CD4-positive, alpha-beta T cell (primary cell): ENCODE results near the gene TPSG1. TPM values are rescaled to one million over a fixed set of nuclear protein-coding genes. Genes with fewer than 3 reads are reported as not detected.
"Not testable (repeated sequence)": the region's sequence is repeated elsewhere in the genome, so short reads cannot be mapped to it uniquely, and the experiment has no call there.

ENCODE experiments used
- ATAC-seq: fragments of 200-7000 bp; cut with Tn5 transposase; one replicate; pipeline ENCODE4 v1.10.0; 2022; ENCODE audit warnings: mild to moderate bottlenecking; ENCODE audit not compliant: poor library complexity
- CTCF ChIA-PET: fragments of 350-600 bp; sonication (Branson Sonifier 250); formaldehyde crosslinking; loops from one replicate; lab custom pipeline; 2021; ENCODE audit warnings: antibody characterized with exemption, inconsistent platforms; lab: Charles Lee
- POLR2A ChIA-PET: fragments of 350-600 bp; sonication (Branson Sonifier 250); formaldehyde crosslinking; loops from one replicate; lab custom pipeline; 2021; ENCODE audit warnings: antibody characterized with exemption, inconsistent platforms; lab: Charles Lee
- DNase-seq, 14 experiments: peaks; one replicate each; pipeline ENCODE4 v3.0.0-alpha.2; 2013 to 2020; ENCODE audit warnings: mixed read lengths in 2 of 14
- H3K27ac ChIP-seq, 2 donors: one replicate each; pipeline versions ENCODE4 v1.5.1 to v1.7.0; 2013; ENCODE audit warnings: low read length in 2 of 2, low read depth in 1 of 2, mild to moderate bottlenecking in 1 of 2
- H3K27me3 ChIP-seq, 2 experiments: 1 replicate in 1 of 2; 2 replicates in 1 of 2; pipeline versions ENCODE4 v1.6.1 to v1.7.0; 2013; ENCODE audit warnings: low read length in 2 of 2, control low read depth in 1 of 2, mild to moderate bottlenecking in 1 of 2, moderate library complexity in 1 of 2; ENCODE audit not compliant: insufficient read depth in 2 of 2, control insufficient read depth in 1 of 2
- H3K36me3 ChIP-seq: one replicate; pipeline ENCODE4 v1.6.1; 2013; ENCODE audit warnings: low read length, control low read depth; ENCODE audit not compliant: insufficient read depth
- H3K4me1 ChIP-seq: one replicate; pipeline ENCODE4 v1.6.1; 2013; ENCODE audit warnings: low read length, control low read depth; ENCODE audit not compliant: insufficient read depth
- H3K4me3 ChIP-seq: one replicate; pipeline ENCODE4 v1.5.1; 2013; ENCODE audit warnings: mild to moderate bottlenecking, low read length, moderate library complexity
- H3K9me3 ChIP-seq, 2 experiments: 1 replicate in 1 of 2; 2 replicates in 1 of 2; pipeline versions ENCODE4 v1.6.1 to v1.7.0; 2013; ENCODE audit warnings: low read length in 2 of 2, mild to moderate bottlenecking in 2 of 2, control low read depth in 1 of 2, moderate library complexity in 1 of 2; ENCODE audit not compliant: control insufficient read depth in 1 of 2, insufficient read depth in 1 of 2
- H3K27ac Mint-ChIP-seq: one replicate; pipeline ENCODE4 v1.8.0; 2020; ENCODE audit warnings: mixed read lengths
- H3K27me3 Mint-ChIP-seq: one replicate; pipeline ENCODE4 v1.8.0; 2021; ENCODE audit warnings: mixed read lengths
- H3K36me3 Mint-ChIP-seq: one replicate; pipeline ENCODE4 v1.8.0; 2021; ENCODE audit warnings: low read depth, mixed read lengths
- H3K4me1 Mint-ChIP-seq: one replicate; pipeline ENCODE4 v1.8.0; 2021; ENCODE audit warnings: low read depth, mixed read lengths
- H3K4me3 Mint-ChIP-seq: one replicate; pipeline ENCODE4 v1.8.0; 2020; ENCODE audit warnings: mild to moderate bottlenecking, mixed read lengths
- H3K9me3 Mint-ChIP-seq: one replicate; pipeline ENCODE4 v1.8.0; 2020; ENCODE audit warnings: mixed read lengths
- intact Hi-C, 2 experiments: fragments of 100-400 bp; cut with DNase I in 1 of 2; cut with micrococcal nuclease in 1 of 2; formaldehyde crosslinking; loops; one replicate each; pipeline versions ENCODE4 v1.15.1 to v1.9.0; 2023 to 2025; cut with DNase I, micrococcal nuclease
- total RNA-seq, 174 experiments: library from RNA in 2 of 174; stranded (reverse) in 2 of 174; gene quantifications; one replicate each; pipeline ENCODE4 v1.2.3 and lab custom pipeline; 2021 to 2026
- TF ChIP-seq, protein P1 (sequence below): fragments of 200-600 bp; IDR thresholded peaks from one replicate; pipeline ENCODE4 v1.8.0; 2022; ENCODE audit warnings: antibody characterized with exemption, mild to moderate bottlenecking

TPSG1 gene
- total RNA-seq, 2 experiments from 2014 or later = not detected

DNA sequence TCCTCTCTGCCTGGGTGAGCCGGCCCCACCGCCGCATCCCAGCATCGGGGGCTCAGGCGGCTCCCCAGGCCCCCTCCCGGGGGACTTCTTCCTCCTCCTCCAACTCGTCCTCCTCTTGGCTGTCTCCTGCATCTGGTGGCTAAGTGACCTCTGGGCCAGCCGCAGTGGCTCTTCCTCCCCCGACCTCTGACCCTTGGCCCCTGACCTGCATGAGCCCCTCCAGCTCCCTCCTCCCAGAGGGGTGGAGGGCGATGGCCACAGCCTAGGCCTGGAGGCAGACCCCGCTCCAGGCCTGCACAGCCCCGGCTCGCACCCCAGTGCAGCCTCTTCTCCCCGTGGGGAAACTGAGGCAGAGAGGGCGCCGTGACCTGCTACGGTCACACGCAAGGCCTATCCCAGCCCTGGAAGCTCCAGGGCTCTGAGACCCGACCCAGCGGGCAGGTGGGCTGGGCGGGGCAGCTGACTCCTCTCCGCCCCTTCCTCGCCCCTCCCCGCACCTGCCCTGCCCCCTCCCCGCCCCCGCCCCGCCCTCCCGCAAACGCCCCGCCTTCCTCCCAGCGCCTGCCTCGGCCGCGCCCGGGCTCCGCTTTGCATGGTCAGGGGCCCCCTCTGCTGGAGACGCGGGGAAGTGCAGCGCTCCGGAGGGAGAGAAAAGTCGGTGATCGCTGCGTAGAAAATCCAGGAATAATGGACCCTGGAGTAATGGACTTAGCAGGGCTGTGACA lies 24.1 kb upstream of the TPSG1 start:
- intact Hi-C loops, H3K27ac Mint-ChIP-seq, H3K4me1 ChIP-seq, POLR2A ChIA-PET, H3K27me3 ChIP-seq, H3K4me3 Mint-ChIP-seq, H3K27ac ChIP-seq, H3K9me3 ChIP-seq, DNase-seq, CTCF ChIA-PET, H3K4me1 Mint-ChIP-seq, H3K36me3 ChIP-seq, H3K4me3 ChIP-seq, H3K9me3 Mint-ChIP-seq, H3K36me3 Mint-ChIP-seq: not testable (repeated sequence)
- peaks cover 32% of the 10 kb centered on the region for H3K27me3 Mint-ChIP-seq
- peak; percentile 96 for ATAC-seq

DNA sequence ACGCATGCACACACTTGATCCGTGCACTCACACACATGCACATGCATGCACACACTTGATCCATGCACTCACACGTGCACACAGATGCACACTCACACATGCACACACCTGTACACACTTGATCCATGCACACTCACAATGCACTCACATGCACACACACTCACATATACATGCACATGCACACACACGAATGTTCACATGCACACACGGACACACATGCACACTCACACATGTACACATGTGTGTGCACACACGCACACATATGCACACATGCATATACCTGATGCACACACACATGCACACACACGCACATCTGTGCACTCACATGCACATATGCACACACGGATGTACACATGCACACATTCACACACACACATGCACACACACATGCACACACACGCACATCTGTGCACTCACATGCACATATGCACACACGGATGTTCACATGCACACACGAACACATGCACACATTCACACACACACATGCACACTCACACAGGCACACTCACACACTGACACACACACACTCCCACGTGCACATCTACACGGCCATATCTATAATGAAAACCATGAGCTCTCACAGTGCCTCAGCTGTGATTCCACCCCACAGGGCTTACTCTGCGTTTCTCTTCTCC lies 23.0 kb upstream of the TPSG1 start:
- CTCF ChIA-PET, H3K9me3 ChIP-seq, H3K9me3 Mint-ChIP-seq, H3K36me3 ChIP-seq, H3K27ac Mint-ChIP-seq, H3K4me3 ChIP-seq, H3K4me3 Mint-ChIP-seq, H3K4me1 Mint-ChIP-seq, ATAC-seq, H3K27me3 ChIP-seq, H3K36me3 Mint-ChIP-seq, H3K27ac ChIP-seq, H3K4me1 ChIP-seq, POLR2A ChIA-PET: not testable (repeated sequence)
- H3K27me3 Mint-ChIP-seq = peaks cover 32% of the 10 kb centered on the region
- DNase-seq = peak in 1 of 14 experiments; percentile 14
- intact Hi-C loops = loop anchor here in 1 of 2 experiments (2.0 kb wide), 1 partner anchor 21 kb away; no protein-coding TSS in a partner anchor

DNA sequence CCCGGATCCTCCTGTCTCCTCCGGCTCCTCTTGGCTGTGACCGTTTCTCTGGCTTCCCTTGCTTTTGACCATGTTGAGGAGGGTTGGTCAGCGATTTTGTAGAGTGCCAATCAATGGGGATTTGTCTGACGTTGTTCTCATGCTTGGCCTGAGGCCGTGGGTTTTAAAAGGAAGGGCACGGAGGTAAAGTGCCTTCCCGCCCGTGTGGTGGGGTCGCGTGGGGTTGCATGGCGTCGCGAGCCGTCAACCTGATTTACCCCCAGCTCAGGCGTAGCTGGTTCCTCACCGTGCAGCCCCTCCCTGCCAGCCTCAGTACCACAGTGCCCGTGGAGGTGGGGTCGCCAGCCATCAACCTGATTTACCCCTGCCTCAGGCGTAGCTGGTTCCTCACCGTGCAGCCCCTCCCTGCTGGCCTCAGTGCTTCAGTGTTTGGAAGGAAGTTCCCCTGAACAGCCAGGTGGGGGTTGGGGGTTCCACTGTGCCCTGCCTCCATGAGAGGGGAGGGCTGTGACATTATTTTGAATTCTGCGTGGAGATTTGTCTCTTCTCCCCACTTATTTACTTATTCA lies 20.5 kb upstream of the TPSG1 start:
- TF ChIP-seq, protein P1, sequence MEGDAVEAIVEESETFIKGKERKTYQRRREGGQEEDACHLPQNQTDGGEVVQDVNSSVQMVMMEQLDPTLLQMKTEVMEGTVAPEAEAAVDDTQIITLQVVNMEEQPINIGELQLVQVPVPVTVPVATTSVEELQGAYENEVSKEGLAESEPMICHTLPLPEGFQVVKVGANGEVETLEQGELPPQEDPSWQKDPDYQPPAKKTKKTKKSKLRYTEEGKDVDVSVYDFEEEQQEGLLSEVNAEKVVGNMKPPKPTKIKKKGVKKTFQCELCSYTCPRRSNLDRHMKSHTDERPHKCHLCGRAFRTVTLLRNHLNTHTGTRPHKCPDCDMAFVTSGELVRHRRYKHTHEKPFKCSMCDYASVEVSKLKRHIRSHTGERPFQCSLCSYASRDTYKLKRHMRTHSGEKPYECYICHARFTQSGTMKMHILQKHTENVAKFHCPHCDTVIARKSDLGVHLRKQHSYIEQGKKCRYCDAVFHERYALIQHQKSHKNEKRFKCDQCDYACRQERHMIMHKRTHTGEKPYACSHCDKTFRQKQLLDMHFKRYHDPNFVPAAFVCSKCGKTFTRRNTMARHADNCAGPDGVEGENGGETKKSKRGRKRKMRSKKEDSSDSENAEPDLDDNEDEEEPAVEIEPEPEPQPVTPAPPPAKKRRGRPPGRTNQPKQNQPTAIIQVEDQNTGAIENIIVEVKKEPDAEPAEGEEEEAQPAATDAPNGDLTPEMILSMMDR = no peak
- no peak overlapping the region for H3K27ac ChIP-seq
- H3K4me1 Mint-ChIP-seq = peaks cover 7% of the 10 kb centered on the region
- H3K36me3 Mint-ChIP-seq = no peaks in the 10 kb centered on the region
- H3K9me3 Mint-ChIP-seq = no peaks in the 10 kb centered on the region
- no peak overlapping the region for H3K27ac Mint-ChIP-seq
- DNase-seq (peak in 1 of 14 experiments; percentile 2), ATAC-seq (no peak)
- intact Hi-C loops = loop anchor here in 1 of 2 experiments (2.0 kb wide), 1 partner anchor 19 kb away; no protein-coding TSS in a partner anchor
- H3K4me1 ChIP-seq = peaks cover 4% of the 10 kb centered on the region
- H3K9me3 ChIP-seq = no peaks in the 10 kb centered on the region
- ChIA-PET POLR2A (no interaction called here), CTCF (no interaction called here)
- peaks cover 0 to 3% of the 10 kb centered on the region in 2 experiments for H3K27me3 ChIP-seq
- no peaks in the 10 kb centered on the region for H3K36me3 ChIP-seq
- peaks cover 32% of the 10 kb centered on the region for H3K27me3 Mint-ChIP-seq
- no peak overlapping the region for H3K4me3 Mint-ChIP-seq
- H3K4me3 ChIP-seq = no peak overlapping the region

GRCh38 chr16:1244881-1245280 lies 19.8 kb upstream of the TPSG1 start:
- ChIA-PET POLR2A (no interaction called here), CTCF (no interaction called here)
- Mint-ChIP-seq H3K9me3 (no peaks in the 10 kb centered on the region), H3K36me3 (no peaks in the 10 kb centered on the region), H3K27me3 (peaks cover 32% of the 10 kb centered on the region), H3K4me1 (peaks cover 7% of the 10 kb centered on the region), H3K27ac (no peak overlapping the region), H3K4me3 (no peak overlapping the region)
- TF ChIP-seq, protein P1 = no peak
- Histone ChIP-seq H3K4me1 (peaks cover 4% of the 10 kb centered on the region), H3K36me3 (no peaks in the 10 kb centered on the region), H3K9me3 (no peaks in the 10 kb centered on the region), H3K27ac (no peak overlapping the region), H3K4me3 (no peak overlapping the region), H3K27me3 (peaks cover 0 to 3% of the 10 kb centered on the region in 2 experiments)
- DNase-seq (peak in 5 of 14 experiments; percentile 4 to 44 (median 23)), ATAC-seq (no peak)
- intact Hi-C loops = no loop called here

DNA sequence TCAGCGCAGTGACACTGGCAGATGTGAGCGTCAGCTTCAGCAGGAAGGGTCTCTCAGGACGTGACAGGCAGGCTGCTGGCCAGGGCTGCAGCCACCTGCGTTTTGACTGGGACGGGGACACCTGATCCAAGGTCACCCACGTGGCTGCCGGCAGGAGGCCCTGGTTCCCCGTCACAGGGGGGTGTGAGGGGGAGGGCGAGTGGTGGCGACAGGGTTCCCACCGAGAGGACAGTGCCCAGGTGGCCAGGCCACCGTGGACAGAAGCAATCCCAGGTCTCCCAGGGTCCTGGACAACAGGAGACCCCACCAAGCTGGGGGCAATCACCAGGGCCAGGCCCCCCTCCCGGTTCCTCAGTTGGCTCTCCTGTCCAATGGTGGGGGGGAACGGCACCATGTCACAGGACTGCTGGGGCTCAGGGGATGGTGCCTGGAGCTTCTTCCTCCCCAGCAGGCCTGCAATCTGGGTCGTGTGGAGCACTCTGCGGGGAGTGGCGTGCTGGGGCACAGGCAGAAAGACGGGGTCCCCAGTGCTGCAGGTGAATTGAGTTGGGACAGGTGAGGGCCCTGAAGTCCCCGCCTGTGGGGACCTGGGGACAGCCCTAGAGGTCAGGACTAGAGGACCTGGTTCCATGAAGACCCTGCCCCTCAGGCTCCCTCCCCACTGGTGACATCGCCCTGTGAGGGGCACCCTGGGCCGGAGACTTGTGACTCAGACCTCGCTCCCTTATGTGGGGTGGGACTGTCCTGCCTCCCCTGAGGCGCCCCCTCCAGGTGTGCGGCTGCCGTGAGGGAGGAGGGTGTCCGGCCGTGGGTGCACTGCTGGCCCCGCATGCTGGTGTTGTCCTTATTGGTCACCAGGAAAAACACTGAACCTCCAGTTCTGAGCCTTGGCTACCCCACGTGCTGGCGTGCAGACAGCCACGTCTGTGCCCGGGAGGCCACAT lies 19.1 kb upstream of the TPSG1 start:
- H3K27ac Mint-ChIP-seq, H3K4me1 Mint-ChIP-seq, H3K27me3 ChIP-seq, H3K36me3 ChIP-seq, H3K9me3 ChIP-seq, H3K36me3 Mint-ChIP-seq, H3K9me3 Mint-ChIP-seq, H3K27ac ChIP-seq, POLR2A ChIA-PET, ATAC-seq, H3K4me3 Mint-ChIP-seq, H3K4me1 ChIP-seq, CTCF ChIA-PET, H3K4me3 ChIP-seq, intact Hi-C loops: not testable (repeated sequence)
- H3K27me3 Mint-ChIP-seq = peaks cover 32% of the 10 kb centered on the region
- DNase-seq = peak in 1 of 14 experiments; percentile 4
